GM19328 (cell line): ENCODE data around the gene HDAC8.
A peak's percentile ranks its signal among the peaks of the same experiment; 100 is the strongest.

Experiments
- ATAC-seq: cut with Tn5 transposase; IDR thresholded peaks from one replicate; pipeline ENCODE4 v1.9.1; 2021; ENCODE audit warnings: mild to moderate bottlenecking, moderate library complexity; ENCODE audit not compliant: unreplicated experiment

HDAC8 gene

DNA sequence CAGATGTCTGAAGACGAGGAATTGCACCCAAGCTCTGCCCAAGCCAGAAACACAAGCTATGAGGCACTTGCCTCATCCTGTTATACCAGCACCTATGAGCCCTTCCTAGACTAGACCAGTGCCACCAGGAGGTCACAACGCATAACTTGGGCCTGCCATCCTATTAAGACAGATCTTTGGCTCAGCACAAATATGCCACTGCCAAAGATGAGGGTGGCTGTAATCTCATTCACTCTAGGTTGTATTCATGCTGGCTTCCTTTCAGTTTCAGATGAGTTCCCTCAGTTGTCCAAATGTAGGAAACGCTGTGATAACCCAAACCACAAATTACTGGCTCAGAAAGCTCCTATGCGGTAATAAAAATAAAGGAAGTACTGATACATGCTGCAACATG lies 190.4 kb downstream of the HDAC8 start:
- ATAC-seq = no peak

DNA sequence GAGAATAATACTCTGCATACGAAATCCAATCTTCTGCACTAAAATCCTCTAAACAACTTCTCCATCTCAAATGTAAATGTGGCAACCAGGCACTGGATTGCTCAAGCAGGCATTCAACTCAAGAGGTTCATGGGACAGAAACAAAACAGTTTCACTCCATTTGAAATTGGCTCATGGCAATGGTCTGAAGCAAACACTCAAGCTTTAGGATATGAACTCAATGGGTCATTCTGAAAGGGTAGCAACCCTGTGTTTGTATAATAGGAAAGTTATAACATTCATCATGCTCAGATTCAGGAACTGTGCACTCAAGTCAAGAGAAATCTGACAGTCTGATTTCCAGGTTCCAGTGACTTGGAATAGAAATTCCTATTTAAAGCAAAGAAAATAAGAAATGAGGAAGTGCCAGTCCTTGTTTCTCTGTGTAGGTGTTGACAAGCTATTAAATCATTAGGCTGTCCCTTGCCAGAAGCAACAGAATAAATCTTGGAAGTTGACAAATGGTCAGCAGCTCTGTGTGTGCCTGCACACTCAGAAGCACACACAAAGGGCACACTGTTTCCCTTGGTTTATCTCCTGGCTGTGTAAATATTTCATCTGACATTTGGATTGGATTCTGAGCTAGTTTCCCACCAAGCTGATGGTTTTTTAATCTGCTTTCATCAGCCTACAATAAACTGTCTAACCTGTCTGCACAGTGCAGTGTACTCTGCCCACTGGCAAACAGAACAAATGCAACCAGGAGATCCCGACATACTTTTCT lies 191.0 kb downstream of the HDAC8 start:
- ATAC-seq = no peak

DNA sequence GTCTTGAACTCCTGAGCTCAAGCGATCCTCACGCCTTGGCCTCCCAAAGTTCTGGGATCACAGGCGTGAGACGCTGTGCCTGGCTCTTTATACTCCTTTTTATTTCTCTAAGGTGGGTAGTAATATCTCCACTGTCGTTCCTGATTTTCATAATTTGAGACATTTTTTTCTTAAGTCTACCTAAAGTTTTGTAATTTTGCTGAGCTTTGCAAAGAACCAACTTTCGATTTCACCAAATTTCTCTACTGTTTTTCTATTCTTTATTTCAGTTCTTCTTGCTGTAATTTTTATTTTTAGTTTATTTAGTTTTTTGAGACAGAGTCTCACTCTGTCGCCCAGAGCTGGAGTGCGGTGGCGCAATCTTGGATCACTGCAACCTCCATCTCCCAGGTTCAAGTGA lies 196.5 kb downstream of the HDAC8 start:
- no peak for ATAC-seq

DNA sequence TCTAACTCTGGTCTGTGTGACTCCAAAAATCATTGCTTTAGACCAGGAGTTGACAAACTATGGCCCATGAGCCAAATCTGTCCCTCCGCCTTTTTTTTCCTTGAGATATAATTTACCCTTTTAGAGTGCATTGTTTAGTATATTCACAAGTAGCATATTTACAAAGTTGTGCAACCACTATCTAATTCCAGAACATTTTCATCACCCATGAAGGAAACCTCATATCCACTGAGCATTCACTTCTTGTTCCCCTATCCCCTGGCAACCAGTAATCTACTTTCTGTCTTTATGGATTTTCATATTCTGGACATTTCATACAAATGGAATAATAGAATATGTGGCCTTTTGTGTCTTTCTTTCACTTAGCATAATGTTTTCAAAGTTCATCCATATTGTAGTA lies 199.5 kb downstream of the HDAC8 start:
- ATAC-seq = no peak

DNA sequence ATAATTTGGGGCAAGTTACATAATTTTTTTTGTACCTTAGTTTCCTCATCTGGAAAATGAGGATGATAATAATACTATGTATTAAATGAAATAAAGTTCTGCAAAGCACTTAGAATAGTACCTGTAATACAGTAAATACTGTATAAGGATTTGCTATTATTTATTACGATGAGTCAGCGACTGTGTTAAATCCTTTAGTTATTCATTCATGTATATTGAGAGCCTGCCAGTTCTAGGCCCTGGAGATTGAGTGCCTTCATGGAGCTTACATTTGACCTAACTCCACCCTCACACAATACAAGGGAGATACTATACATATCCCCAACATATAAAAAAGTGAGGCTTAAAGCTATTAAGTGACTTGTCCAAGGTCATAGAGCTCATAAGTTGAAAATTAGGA lies 199.9 kb downstream of the HDAC8 start:
- no peak for ATAC-seq

DNA sequence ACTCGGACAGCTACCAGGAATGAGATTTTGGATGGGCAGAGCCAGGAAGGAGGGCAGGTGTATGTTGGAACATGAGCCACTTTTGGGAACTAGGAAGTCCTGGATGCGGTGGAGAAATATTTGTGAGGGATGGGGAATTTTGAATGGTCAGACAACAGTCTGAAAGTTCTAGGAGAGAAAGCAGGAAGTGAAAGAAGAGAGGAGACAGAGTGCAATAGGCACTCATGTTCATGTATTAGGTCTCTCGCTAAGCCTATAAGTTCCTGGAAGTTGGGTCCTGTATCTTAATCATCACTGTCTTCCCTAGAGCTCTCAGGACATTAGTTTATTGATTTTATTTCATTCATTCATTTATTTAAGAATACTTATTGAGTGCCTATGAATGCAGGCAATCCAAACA lies 201.2 kb downstream of the HDAC8 start:
- no peak for ATAC-seq

DNA sequence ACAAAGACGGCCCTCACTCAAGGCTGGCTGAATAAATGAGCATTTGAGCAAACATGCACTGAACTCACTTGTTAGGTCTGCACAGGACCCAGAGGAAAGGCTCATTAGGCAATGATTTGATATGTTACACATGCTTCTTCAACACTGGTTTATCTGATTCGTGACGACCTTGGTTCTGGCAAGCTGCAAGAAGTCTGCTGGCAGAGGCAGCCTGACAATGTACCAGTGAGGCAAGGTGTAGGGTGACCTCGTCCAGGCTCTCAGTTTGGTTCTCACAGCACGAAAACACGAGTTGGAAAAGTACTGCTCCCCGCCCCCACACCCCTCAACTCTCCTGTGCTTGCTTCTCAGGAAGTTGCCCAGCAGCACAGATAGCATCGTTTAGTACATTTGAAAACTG lies 203.8 kb downstream of the HDAC8 start:
- no peak for ATAC-seq

DNA sequence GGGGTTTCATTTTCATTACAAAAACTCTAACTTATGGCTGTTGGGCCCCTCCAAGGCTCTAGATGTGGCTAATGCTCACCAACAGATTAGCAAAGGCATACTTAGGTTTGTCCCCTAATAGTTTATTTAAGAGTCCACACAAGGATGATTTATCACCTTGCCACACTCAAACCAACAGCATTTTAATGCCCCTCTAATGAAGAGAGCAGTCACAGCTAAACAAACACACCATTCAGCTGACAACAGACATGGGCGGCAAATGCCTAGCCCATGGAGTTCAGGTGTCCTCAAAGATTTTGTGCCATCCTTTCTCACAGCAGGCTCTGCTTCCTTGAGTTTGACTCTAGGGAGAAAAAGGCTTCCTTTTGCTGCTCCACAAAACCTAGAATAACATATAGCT lies 205.1 kb downstream of the HDAC8 start:
- ATAC-seq = no peak

DNA sequence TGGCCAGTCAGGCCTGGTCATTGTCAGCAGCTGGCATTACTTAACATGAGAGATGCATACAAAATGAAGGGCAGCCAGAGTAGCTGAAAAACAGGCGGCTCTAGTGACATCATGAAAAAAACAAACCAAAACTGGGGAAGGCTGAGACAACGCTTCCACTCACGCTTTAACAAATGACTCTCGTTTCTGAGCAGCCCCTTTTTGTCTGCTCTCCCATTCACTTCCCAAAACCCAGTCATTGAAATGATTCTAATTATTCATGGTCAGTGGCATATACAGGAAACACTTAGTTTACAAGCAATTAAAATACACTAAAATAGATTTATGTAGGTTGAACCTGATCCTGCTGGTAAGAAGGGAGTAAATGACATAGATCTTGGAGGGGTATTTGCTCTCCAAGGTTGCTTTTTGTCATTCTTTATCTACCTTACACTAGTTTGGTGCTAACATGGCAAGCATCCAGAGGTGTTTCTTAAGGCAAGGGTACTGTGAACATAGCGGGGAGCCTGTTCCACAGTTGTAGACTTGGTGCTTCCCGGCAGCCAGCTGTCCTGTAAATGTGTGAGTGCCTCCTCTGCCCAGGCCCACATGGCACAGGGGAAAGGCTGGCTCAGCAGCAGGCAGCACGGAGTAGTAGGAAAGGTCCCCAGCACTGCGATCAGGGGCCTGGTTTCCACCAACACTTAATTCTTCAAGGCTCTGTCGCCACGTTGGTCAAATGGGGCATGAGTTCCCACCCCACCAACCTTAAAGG lies 205.8 kb downstream of the HDAC8 start:
- ATAC-seq = no peak

DNA sequence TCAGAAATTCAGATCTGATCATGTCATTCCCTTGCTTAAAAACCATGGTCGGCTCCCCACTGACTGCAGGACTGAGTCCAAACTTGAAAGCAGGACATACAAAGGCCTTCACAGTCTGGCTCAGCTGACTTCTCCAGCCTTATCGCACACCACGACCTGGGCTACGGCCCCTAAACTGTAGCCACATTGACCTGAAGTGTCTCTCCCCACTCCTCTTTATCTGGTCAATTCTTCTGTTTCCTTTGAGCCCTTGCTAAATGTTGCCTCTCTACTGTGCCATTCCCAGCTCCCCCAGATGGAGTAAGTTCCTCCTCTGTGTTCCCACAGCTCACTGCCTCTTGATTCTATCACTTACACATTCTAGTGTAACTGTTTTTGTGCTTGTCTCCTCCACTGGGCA lies 206.5 kb downstream of the HDAC8 start:
- ATAC-seq = no peak

DNA sequence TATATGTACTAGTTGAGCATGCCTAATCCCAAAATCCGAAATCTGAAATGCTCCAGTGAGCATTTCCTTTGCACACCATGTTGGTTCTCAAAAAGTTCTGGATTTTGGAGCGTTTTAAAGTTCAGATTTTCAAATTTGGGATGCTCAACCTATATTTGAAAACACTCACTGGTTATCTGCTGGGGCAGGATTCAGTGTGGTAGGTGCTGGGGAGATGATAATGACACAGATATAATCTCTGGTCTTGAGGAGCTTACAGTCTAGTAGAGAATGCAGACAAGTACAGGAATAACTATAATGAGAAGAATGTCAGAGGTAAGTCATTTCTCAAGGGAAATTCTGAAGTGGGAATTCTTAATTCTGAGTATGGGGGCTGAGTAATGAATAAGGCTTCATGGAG lies 207.5 kb downstream of the HDAC8 start:
- ATAC-seq = no peak

DNA sequence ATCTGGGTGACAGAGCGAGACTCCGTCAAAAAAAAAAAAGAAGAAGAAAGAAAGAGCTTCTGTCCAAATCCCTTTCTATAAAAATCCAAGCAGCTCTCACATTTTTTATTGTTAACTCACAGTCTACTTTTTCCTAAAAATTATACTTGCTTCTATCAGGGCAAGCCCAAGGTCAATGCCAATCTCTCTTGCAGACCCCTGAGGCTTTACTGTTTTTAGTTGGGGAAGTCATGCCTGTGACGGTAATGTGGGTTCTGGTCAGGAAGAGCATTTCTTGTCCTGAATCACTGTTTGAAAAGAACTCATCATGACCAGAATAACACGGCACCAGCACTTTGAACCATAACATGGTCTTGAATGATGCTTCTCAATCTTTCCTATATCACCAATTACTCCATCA lies 212.3 kb downstream of the HDAC8 start:
- no peak for ATAC-seq

DNA sequence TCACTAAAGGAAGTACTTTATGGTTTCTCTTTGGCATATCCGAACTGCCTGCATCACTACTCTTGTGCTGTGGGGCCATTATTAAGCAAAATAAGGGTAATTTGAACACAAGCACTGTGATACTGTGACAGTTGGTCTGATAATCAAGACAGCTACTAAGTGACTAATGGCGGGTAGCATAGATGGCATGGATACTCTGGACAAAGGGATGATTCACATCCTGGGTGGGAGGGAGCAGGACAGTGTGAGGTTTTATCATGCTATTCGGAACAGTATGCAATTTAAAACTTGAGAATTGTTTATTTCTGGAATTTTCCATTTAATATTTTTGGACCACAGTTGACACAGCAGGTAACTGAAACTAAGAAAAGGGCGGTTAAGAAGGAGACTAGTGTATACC lies 214.3 kb downstream of the HDAC8 start:
- no peak for ATAC-seq

DNA sequence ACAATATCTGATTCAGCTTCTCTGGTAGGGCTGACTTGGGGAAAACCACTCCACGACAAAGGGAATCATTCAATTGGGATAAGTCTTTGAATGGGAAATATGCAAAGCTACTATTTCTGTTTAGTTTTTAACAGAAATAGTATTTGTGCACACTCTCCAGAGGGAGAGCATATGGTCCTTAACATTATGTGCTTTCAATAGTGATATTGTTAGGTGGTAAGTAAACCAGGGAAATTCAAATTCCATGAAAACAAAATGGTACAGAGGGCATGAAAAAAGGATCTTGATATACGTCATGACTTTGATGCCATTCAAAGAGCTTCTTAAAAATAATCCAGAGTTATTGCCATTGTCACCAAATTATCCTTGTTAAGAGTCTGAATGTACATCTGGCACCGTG lies 219.9 kb downstream of the HDAC8 start:
- ATAC-seq = no peak

DNA sequence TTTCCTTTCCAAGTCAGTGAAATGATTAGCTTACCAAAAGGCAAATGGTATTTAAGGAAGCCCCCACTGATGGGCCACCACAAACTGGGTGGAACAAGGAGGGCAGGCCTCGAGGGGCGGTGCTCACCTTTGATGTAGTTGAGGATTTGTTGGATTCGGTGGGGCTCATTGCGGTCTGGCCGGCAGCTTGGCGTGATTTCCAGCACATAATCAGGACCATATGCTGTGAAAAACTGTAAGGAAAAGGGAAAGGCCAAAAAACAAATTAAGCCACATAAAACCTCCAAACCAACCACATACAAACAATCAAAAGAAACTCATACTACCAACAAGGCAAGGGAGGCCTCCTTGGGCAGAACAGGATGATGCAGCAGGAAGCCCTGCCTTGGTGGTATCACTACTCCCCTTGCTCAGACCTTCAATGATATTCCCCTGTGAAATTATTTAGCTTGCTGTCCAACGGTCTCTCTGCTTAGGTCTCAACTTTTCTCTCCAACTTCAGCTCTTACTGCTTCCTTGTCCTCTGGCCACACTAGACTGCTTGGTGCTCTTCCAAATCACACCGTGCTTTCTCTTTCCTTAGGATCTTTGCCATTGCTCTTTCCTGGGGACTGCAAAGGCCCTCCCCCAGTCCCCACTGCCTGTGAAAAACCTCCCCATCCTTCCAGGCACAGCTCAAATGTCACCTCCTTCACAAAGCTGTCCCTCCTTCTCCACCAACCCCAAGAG lies 220.9 kb downstream of the HDAC8 start:
- ATAC-seq = no peak

DNA sequence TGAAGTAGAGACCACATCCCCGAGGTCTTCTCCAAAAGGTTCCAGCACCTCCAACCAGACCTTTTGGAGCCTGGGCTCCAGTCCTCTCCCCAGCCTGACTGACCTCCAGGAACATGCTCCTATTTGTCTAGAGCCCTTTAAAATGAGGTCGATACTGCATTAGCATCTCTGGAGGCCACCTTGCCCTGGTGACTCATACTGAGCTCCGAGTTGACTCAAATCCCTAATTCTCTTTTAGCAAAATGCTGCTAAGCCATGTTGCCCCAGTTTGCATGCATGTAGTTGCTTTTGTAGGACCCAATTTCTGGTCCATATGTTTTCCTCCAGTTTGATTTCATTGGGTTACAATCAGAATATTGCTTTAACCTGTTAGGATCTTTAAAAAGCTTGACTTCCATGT lies 223.5 kb downstream of the HDAC8 start:
- ATAC-seq = peak; percentile 84

DNA sequence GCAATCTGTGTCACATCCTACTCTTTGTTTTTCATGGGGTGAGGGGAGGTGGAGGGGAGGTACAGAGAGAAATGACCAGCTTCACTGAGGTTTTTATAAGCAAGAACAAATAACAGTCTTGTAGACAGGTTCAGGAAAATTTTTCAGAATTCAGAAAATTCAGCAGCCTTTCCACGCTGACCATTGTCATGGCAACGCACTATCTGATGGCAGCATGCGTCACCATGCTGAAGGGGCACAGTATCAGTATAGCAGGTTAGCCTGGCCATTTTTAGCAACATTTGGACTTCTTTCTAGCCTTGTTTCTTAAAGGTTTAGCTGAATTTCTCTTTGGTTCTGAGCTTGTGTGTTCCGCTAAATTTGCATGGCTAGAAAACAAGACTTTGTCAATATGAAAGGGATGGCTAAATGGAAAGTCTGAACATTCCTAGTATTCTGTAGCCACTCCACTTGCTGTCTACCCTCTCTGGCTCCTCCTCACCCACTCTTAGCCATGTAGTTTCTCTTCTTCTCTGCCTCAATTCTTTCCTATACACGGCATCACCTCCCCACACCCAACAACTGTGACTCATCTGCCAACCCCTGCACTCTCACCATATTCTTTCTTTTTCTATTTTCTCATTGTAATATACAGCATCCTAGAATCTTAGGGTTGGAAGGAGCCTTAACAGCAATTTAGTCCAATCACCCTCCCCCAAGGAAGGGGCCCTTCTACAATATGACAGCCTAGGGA lies 224.2 kb downstream of the HDAC8 start:
- no peak for ATAC-seq

DNA sequence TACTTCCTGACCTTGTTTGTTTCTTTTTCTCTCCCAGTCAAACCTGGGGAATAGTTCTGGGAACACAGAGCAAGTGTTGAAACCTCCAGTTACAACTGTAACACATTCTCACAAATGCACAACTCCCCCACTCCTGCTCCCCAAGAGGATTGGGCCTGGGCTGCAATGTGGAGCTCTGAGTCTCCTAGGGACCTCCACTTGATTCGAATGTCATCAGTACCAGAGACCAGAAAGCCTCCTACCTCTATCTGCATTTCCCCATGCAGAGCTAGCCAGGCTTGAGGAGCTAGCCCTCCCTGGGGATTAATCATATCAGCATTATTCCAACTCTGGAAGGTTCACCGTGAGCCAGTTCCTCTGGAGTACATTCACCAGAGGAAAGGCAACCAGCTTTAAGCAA lies 225.3 kb downstream of the HDAC8 start:
- ATAC-seq = no peak

DNA sequence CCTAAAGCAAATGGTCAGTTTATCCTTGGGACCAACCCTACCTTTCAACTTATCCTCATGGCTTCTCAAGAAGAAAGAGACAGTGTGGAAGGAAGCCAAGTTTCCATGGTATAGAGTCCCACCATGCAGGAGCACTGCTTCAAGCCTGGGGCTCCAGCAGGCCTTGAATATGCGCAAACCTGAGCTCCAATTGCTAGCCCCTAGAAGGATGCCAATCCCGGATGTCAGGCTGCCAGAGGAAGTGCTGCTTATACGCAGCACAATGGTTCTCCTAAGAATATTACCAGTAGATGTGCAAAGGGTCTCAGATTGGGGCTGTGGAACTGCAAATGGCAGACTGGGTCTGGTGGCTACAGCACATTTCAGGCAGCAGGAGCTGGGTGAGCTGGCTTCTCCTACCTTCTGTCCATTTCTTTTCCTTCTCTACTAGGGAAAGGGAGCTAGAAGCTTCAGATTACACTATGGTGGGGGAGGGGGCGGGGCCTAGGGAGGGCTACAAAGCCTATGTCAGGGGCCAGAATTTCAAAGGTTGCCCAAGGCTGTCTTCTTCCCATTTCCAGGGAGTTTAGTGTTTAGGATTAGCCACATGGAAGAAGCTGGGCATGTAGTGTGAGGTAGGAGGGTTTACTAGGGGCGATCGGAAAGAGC lies 226.2 kb downstream of the HDAC8 start:
- ATAC-seq = no peak

DNA sequence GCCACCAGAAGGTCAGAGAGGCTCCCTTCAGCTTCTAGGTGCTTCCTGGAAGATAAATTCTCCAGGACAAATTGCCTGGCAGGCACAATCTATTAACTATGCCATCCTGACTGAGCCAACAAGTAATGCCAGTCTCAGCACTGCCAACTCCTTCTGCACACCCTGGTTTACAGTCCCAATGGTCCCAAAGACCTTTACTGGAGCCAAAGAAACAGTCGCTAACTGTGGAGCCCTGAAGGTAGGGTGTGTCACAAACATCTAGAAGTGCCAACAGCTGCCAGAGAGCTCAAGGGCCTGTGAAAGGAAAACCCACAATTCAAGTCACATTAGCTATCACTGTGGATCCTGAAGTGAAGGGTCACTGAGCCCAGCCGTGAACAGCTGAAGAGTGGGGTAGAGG lies 232.0 kb downstream of the HDAC8 start:
- ATAC-seq = no peak

DNA sequence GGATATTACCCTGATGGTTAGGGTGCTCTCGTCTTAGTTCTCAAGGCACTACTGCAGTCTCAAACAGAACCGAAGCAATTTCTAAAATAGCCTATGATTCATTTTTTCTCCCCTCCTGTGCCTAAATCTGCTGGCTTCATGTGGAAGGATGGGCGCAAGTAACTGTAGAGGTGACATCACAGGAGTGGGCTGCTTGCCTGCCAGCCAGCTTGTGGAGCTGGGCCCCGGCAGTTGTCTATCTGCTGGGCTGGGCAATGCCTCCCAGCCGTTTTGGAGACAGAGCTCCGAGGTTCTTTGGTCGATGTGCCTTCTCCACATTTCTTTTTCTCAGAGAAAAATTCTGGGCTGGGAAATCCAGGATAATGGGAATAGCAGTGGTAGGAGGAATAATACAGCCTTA lies 232.6 kb downstream of the HDAC8 start:
- no peak for ATAC-seq
